Measurements from ENCODE around the gene ACTRT2.

ACTRT2 gene

GRCh38 chr1:3069491-3070308, 48.4 kb downstream of the ACTRT2 start:
- H3K9me3 ChIP-seq (ENCODE audit: control insufficient read depth in 2 of 2, low read length in 2 of 2): no peaks in the 10 kb centered on the region
- no peaks in the 10 kb centered on the region for H3K4me1 ChIP-seq (ENCODE audit: control insufficient read depth in 2 of 2, insufficient read depth in 2 of 2, low read length in 2 of 2)
- H3K4me3 ChIP-seq (ENCODE audit: low read length in 2 of 2): peak overlapping the region; percentile 52 to 60
- no peak overlapping the region for H3K27ac ChIP-seq (ENCODE audit: low read depth in 2 of 2, low read length in 2 of 2)
- no peaks in the 10 kb centered on the region for H3K36me3 ChIP-seq (ENCODE audit: control insufficient read depth in 2 of 2, insufficient read depth in 2 of 2, low read length in 2 of 2)
- H3K27me3 ChIP-seq (ENCODE audit: control insufficient read depth in 2 of 2, insufficient read depth in 2 of 2, low read length in 2 of 2): peaks cover 25 to 33% of the 10 kb centered on the region in 2 donors
- H3K9ac ChIP-seq (ENCODE audit: low read depth in 1 of 2, low read length in 2 of 2): peak overlapping the region in 1 of 2 donors; percentile 54

DNA sequence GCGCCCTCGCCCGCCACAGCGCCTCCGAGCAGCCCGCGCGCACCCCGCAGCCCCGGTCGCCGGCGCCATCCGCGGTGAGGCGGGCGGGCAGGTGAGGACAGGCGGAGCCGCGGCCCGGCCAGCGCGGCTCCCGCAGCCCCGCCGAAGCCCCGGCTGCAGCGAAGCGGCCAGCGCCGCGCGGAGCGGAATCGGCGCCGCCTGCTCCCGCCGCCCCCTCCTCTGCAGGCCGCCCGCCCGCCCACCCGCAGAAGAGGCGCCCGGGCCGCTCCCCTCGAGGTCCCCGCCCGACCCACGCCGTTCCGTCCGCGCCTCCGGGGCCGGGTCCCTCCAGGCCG, 49.0 kb downstream of the ACTRT2 start:
- Histone ChIP-seq H3K9me3 (ENCODE audit: control insufficient read depth in 2 of 2, low read length in 2 of 2) (no peaks in the 10 kb centered on the region), H3K36me3 (ENCODE audit: control insufficient read depth in 2 of 2, insufficient read depth in 2 of 2, low read length in 2 of 2) (no peaks in the 10 kb centered on the region), H3K9ac (ENCODE audit: low read depth in 1 of 2, low read length in 2 of 2) (no peak overlapping the region), H3K27me3 (ENCODE audit: control insufficient read depth in 2 of 2, insufficient read depth in 2 of 2, low read length in 2 of 2) (peaks cover 22 to 28% of the 10 kb centered on the region in 2 donors), H3K4me3 (ENCODE audit: low read length in 2 of 2) (peak overlapping the region; percentile 52 to 60), H3K4me1 (ENCODE audit: control insufficient read depth in 2 of 2, insufficient read depth in 2 of 2, low read length in 2 of 2) (no peaks in the 10 kb centered on the region), H3K27ac (ENCODE audit: low read depth in 2 of 2, low read length in 2 of 2) (no peak overlapping the region)

DNA sequence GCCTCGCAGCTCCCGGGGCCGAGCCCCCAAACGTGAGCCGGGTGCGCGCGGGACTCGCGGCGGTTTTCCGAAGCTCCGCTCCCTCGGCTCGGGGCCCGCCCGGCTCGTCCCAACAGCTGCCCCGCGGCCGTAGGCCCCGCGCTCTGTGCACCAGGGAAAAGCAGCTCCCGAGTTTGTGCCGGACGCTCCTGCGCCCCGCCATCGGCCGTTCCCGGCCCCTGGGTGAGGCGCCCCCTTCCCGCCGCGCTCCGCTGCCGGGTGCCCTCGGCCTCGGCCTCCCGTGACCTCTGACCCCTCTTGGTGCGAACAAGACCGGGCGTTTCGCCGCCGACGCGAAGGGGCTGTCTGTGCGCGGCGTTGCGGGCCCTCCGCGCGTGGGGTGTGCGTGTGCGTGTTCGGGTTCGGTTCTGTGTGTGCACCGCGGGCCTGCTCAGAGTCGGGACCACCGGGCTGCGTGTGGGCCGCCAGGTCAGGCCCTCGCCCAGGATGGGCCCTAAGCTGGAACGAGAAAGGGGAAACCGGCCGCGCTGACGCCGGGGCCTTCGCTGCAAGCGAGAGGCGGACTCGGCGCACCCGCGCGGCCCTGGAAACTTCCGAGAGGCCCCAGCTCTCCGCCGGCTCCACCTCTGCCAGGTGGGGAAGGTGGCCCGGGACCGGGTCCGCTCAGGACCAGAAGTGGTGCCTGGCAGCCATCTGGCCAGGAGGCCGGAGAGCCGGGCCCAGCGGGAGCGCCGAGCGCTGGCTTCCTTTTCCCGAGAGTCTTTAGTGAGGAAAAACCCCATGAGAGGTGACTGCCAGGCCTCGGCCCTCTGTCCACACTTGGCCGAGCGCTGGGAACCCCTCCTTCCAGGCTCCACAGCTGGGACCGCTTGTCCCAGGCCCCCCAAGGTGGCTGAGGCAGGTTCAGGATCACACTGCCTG, 49.6 kb downstream of the ACTRT2 start:
- Histone ChIP-seq H3K36me3 (ENCODE audit: control insufficient read depth in 2 of 2, insufficient read depth in 2 of 2, low read length in 2 of 2) (no peaks in the 10 kb centered on the region), H3K4me3 (ENCODE audit: low read length in 2 of 2) (no peak overlapping the region), H3K9ac (ENCODE audit: low read depth in 1 of 2, low read length in 2 of 2) (no peak overlapping the region), H3K27me3 (ENCODE audit: control insufficient read depth in 2 of 2, insufficient read depth in 2 of 2, low read length in 2 of 2) (peaks cover 17 to 26% of the 10 kb centered on the region in 2 donors), H3K27ac (ENCODE audit: low read depth in 2 of 2, low read length in 2 of 2) (no peak overlapping the region), H3K4me1 (ENCODE audit: control insufficient read depth in 2 of 2, insufficient read depth in 2 of 2, low read length in 2 of 2) (no peaks in the 10 kb centered on the region), H3K9me3 (ENCODE audit: control insufficient read depth in 2 of 2, low read length in 2 of 2) (no peaks in the 10 kb centered on the region)

DNA sequence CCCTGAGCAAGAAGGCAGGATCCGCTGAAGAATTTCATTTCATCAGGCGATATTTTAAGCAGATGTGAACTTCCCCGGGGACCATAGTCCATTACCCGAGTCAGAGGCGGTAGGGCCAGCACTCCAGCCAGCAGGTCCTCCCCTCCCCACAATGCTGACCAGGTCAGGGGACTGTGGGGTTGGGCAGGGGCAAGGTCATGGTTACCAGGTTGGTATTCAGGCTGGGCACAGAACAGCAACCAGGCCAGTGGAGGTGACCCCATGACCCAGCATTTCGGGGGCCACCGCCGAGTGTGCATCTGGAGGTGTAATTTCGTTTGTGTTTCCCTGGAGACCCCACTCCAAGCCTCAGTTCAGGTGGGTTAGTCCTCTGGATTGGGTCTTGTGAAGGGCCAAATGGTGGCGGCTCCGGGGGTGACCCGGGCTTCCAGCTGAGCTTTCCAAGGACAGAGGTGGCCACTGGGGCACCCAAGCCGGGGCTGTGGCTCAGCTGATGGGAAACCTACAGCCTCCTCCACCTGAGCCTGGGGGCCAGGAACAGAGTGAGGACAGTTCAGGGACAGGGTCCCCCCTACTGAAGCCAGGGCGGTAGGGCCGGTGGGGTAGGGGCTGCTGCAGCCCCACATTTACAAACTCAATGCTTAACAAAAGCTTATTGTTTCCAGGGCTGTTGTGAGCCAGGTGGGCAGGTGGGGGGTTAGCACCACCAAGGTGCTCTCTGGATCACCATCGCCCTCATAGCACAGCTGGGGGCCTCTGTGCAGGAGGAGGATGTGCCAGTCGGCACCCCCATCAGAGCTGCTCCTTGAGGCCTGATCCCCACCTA, 50.5 kb downstream of the ACTRT2 start:
- H3K36me3 ChIP-seq (ENCODE audit: control insufficient read depth in 2 of 2, insufficient read depth in 2 of 2, low read length in 2 of 2): no peaks in the 10 kb centered on the region
- no peaks in the 10 kb centered on the region for H3K9me3 ChIP-seq (ENCODE audit: control insufficient read depth in 2 of 2, low read length in 2 of 2)
- no peaks in the 10 kb centered on the region for H3K4me1 ChIP-seq (ENCODE audit: control insufficient read depth in 2 of 2, insufficient read depth in 2 of 2, low read length in 2 of 2)
- no peak overlapping the region for H3K9ac ChIP-seq (ENCODE audit: low read depth in 1 of 2, low read length in 2 of 2)
- H3K27me3 ChIP-seq (ENCODE audit: control insufficient read depth in 2 of 2, insufficient read depth in 2 of 2, low read length in 2 of 2): peaks cover 10 to 20% of the 10 kb centered on the region in 2 donors
- H3K4me3 ChIP-seq (ENCODE audit: low read length in 2 of 2): no peak overlapping the region
- H3K27ac ChIP-seq (ENCODE audit: low read depth in 2 of 2, low read length in 2 of 2): no peak overlapping the region

All from mucosa of rectum (tissue), 2 donors.